ENCODE data around the gene ATRN.

ATRN gene

GRCh38 chr20:3470627-3471396, at the start of gene ATRN (continued):
- TF ChIP-seq REST (tag by site-specific recombination; IDR thresholded peaks at IDR 0.05) = no peak
- no peak for TF ChIP-seq ZNF514 (tag by site-specific recombination; IDR thresholded peaks at IDR 0.05)
- peak; percentile 73 for TF ChIP-seq EGR2 (tag by site-specific recombination; IDR thresholded peaks at IDR 0.05; ENCODE audit: low read depth)
- TF ChIP-seq GLI2 (tag by site-specific recombination; IDR thresholded peaks at IDR 0.05; ENCODE audit: borderline replicate concordance, low read depth) = no peak
- no peak for TF ChIP-seq ZNF792 (tag by site-specific recombination; IDR thresholded peaks at IDR 0.05)
- TF ChIP-seq ZBTB8A (tag by site-specific recombination; IDR thresholded peaks at IDR 0.05) = no peak
- no peak for TF ChIP-seq RBAK (tag by site-specific recombination; IDR thresholded peaks at IDR 0.05)
- no peak for TF ChIP-seq ZNF37A (tag by site-specific recombination; IDR thresholded peaks at IDR 0.05)
- no peak for TF ChIP-seq ZNF211 (tag by site-specific recombination; IDR thresholded peaks at IDR 0.05; ENCODE audit: low read depth)
- 0 out of 2 replicates have a peak, but pooled peaks have one; percentile 15 for TF ChIP-seq ZBTB17 (tag by site-specific recombination; IDR thresholded peaks at IDR 0.05)
- TF ChIP-seq ZNF184 (tag by site-specific recombination; IDR thresholded peaks at IDR 0.05) = 0 out of 2 replicates have a peak, but pooled peaks have one; percentile 17
- TF ChIP-seq PRDM6 (tag by site-specific recombination; IDR thresholded peaks at IDR 0.05) = no peak
- no peak for TF ChIP-seq ZNF488 (tag by site-specific recombination; IDR thresholded peaks at IDR 0.05)
- 0 out of 2 replicates have a peak, but pooled peaks have one; percentile 8 for TF ChIP-seq SP2 (tag by site-specific recombination; IDR thresholded peaks at IDR 0.05)
- no peak for TF ChIP-seq ZNF423 (tag by site-specific recombination; IDR thresholded peaks at IDR 0.05)
- TF ChIP-seq ZNF341 (tag by site-specific recombination; IDR thresholded peaks at IDR 0.05; ENCODE audit: low read depth) = no peak
- TF ChIP-seq ZFHX2 (tag by site-specific recombination; conservative IDR thresholded peaks at IDR 0.05) = peak; percentile 94
- TF ChIP-seq ZNF394 (tag by site-specific recombination; IDR thresholded peaks at IDR 0.05; ENCODE audit: borderline replicate concordance) = no peak
- TF ChIP-seq ZNF16 (tag by site-specific recombination; IDR thresholded peaks at IDR 0.05; ENCODE audit: low read depth) = no peak
- TF ChIP-seq BCL6B (tag by site-specific recombination; IDR thresholded peaks at IDR 0.05) = no peak
- no peak for TF ChIP-seq ZNF266 (tag by site-specific recombination; IDR thresholded peaks at IDR 0.05; ENCODE audit: low read depth)
- no peak for TF ChIP-seq ZNF26 (tag by site-specific recombination; IDR thresholded peaks at IDR 0.05)
- TF ChIP-seq ZBTB6 (tag by site-specific recombination; IDR thresholded peaks at IDR 0.05) = peak; percentile 83
- no peak for TF ChIP-seq ZBTB11 (tag by site-specific recombination; conservative IDR thresholded peaks at IDR 0.05; ENCODE audit: low read depth)
- no peak for TF ChIP-seq ZNF791 (tag by site-specific recombination; IDR thresholded peaks at IDR 0.05)
- no peak for TF ChIP-seq ZNF747 (tag by site-specific recombination; IDR thresholded peaks at IDR 0.05)
